Esophagus squamous epithelium (tissue), 4 donors: ENCODE results near the gene CAVIN1.

Experiments
- POLR2A ChIP-seq, 4 donors: fragments of 450-650 bp; IDR thresholded peaks; one replicate each; pipeline ENCODE4 v1.6.1; 2017; ENCODE audit warnings: antibody characterized with exemption in 4 of 4, mild to moderate bottlenecking in 4 of 4, moderate library complexity in 3 of 4
- TF ChIP-seq, protein P1 (sequence below), 6 experiments: fragments of 450-650 bp in 4 of 6; fragments of 200-600 bp in 2 of 6; sonication (generic) in 2 of 6; IDR thresholded peaks; one replicate each; pipeline ENCODE4 v1.5.1; 2016 to 2019; ENCODE audit warnings: antibody characterized with exemption in 6 of 6, mild to moderate bottlenecking in 4 of 6, moderate library complexity in 4 of 6

DNA sequence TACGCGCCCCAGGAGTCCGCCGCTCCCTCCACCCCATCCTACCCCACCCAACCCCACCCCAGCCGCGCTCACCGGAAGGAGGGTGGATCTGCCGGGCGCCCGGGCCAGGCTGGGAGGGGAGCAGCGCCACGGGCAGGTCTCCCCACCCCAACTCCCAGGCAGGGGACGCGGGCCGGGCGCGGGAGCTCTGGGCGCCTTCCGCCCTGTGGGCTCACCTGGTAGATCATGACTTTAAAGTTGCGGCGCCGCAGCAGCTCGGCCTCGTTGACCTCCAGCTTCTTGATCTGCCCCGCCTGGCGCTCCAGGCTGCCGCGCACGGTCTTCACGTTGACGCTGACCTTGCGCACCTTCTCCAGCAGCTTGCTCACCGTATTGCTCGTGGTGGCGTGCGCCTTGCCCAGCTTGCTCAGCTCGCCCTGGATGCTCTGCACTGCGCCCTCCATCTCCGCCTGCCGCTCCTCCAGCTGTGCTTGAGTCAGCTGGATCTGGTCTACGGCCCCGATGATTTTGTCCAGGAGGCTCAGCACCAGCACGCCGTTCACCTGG lies 571 bp downstream of the CAVIN1 start:
- TF ChIP-seq POLR2A (IDR thresholded peaks at IDR 0.05) = no peak
- TF ChIP-seq, protein P1, sequence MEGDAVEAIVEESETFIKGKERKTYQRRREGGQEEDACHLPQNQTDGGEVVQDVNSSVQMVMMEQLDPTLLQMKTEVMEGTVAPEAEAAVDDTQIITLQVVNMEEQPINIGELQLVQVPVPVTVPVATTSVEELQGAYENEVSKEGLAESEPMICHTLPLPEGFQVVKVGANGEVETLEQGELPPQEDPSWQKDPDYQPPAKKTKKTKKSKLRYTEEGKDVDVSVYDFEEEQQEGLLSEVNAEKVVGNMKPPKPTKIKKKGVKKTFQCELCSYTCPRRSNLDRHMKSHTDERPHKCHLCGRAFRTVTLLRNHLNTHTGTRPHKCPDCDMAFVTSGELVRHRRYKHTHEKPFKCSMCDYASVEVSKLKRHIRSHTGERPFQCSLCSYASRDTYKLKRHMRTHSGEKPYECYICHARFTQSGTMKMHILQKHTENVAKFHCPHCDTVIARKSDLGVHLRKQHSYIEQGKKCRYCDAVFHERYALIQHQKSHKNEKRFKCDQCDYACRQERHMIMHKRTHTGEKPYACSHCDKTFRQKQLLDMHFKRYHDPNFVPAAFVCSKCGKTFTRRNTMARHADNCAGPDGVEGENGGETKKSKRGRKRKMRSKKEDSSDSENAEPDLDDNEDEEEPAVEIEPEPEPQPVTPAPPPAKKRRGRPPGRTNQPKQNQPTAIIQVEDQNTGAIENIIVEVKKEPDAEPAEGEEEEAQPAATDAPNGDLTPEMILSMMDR (IDR thresholded peaks at IDR 0.05) = no peak
